Ecto neural progenitor cell (in vitro differentiated cells): ENCODE results near the gene KPTN.

Experiments used
- DNase-seq: peaks from one replicate; pipeline ENCODE4 v3.0.0-alpha.2; 2018; ENCODE audit warnings: low spot score

Gene KPTN

DNA sequence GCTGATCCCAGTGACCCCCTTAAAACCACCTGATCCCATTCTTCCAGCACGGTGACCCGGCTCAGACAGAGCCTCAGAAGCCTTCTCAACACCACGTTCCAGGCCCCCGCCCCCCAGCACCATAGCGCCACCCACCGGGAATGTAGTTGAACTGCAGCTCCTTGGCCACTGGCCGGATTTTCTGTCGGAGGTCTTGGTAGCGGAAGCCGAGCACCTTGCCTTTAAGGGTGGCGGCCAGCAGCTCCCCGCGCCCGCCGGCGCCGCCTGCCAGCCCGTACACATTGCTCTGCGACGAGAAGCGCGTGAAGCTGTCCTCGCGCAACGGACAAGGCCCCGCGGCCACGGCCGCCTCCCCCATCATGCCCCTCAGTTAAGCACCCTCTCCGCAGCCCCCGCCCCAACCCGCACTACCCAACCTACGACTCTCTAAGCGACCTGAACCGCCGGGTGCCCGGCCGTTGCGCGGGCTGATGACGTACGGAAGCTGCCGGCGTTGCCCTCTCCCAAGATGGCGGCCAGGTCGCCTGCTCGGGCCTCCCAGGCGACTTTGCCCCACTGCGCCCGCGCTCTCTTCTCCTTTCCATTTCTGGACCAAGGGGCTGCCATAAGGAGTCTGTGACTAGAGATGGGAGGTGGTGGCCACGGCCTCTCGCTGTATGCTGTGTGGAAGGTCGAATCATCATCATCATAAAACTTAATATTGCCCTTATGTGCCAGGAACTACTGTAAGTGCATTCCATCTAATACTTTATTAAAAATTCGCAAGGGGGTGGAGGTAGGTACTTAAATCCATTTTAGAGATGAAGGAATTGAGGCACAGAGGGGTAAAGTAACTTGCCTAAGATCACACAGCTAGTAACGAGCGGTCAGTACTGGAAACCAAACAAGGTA is at the start of gene KPTN:
KPTN (minus strand) TSS at position 420 of the 891 bp plus-strand sequence; CDS start at position 361, 59 bp downstream.
- DNase-seq = peak; percentile 96

DNA sequence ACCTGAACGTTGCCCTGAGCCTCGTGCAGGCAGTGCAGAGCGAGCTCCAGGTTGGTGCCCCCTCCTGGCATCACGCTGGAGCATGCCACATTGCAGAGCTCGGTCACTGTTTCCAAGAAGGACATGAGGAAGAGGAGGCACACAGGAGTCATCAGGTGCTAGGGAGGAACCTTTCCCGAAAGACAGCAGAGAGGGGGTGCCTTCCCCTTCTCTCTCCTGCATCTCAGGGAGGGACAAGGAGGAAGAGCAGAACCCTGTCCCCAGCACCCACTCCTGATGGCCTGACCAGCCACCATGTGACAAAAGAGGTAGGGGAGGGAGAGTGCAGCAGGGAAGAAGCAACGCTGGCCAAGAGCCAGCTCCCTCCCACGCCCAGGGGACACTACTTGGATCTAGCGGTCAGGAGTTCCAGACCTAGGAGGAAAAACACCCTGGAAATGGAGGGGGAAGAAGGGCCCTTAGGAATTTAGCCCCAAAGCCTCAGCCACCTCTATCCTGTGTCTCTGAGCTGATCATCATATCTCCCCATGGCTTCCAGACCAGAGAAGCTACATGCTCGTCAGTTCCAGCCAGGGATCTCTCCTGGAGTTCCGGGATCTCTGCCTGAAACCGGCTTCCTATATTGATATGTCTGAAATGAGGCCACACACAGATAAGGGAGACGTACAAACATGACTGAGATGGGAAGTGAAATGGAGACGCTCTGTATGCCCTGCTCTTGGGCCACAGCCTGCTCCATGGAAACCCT is 47.8 kb upstream of the KPTN start:
- no peak for DNase-seq

GRCh38 chr19:47529018-47529742 is 45.2 kb upstream of the KPTN start:
- DNase-seq = no peak

- DNase-seq = no peak
Measured at GRCh38 chr19:47526798-47527197, 42.8 kb upstream of the KPTN start.

DNA sequence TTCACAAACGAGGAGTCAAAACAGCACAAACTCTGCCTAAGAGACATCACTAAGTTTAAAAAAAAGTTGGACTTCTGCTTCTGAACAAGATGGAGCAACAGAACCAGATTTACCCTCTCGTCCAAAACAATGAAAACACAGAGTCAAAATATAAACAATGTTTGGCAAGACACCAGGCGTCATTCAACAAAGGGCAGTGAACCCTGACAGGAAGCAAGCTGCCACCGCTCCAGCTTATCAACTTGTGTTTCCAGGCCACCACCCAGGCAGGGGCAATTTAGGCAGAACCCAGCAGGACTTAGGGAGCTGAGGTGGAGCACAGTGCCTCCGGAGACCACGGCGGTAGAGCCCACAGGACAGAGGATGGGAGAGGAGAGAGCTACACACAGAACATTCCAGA is 39.5 kb upstream of the KPTN start:
- no peak for DNase-seq

GRCh38 chr19:47521473-47522180 is 37.6 kb upstream of the KPTN start:
- DNase-seq = no peak

- DNase-seq = no peak
Measured at GRCh38 chr19:47520839-47521238, 36.8 kb upstream of the KPTN start.

DNA sequence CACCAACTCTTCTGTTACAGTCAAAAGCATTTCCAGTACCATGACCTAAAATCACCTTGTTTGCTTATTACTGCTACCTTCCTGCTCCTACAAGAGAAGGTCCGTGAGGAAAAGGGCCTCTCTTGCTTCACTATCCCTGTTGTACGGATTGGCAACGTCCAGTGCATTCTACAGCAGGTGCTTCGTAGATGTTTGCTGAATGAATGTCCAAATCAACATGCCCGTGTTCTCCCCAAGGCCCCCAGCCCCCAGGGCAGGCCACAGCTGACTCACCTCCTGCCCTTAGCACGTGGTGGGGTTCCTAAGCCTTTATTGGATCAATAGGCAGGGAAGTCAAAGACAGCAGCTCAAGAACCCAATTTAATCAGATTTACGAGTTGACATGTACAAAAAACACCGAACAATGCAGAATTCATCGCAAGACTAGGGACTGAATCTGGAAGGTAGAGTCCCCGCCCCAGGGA is 36.4 kb upstream of the KPTN start:
- DNase-seq = no peak

DNA sequence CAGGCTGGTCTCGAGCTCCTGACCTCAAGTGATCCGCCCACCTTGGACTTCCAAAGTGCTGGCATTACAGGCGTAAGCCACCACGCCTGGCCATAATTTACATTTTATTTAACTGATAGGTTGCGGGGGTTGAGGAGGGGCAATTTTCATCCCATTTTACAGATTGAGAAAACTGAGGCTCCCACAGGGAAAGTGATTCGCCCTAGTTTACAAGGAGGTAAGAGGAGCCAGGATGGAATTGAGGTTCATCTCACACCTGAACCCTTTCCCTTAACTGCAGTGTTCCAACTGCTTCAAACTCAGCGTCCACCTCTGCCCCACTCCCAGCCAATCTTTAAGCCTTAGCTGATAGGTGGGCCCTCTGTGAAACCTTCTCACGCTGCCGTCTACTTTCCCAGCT is 34.8 kb upstream of the KPTN start:
- no peak for DNase-seq

GRCh38 chr19:47518139-47518538 is 34.1 kb upstream of the KPTN start:
- DNase-seq = no peak

DNA sequence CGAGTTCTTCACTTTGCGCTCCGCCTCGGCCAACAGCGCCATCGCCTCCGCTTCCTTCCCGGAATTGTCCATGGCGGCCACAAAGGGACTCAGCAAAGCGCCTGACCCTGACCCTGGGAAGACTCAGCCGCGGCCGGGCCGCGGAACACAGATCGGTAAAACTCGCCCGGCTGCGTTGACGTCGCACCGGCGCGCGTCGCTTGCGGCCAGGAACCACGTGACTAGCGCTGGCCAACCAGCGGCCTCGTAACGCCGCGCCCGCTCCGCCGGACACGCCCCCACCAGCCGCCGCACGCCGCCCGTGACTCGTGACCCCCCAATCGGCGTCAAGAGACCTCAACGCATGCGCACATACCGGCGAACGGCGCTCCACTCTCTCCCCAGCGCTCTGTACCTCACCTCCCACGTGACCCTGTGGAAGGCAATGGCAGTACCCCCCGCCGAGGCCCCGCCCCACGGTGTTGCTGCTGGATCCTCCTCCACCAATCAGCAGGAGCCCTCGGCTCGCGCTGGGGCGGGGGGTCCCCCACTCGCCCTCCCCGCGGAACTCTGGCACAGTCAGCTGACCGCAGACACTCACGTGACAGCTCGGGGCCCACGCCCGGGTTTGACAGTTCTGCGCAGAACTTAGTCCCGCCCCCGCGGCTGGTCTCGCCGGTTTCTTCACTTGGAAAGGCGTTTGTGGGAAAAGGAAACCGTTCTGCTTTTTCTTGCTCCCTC is 31.0 kb upstream of the KPTN start, which contains the start of gene NAPA:
NAPA (minus strand) TSS at position 195 of the 720 bp plus-strand sequence; CDS start at position 72, 123 bp downstream.
- peak; percentile 100 for DNase-seq

GRCh38 chr19:47514151-47514868 is 30.3 kb upstream of the KPTN start:
- DNase-seq = peak; percentile 60

- DNase-seq = no peak
Measured at GRCh38 chr19:47512948-47513319, 28.9 kb upstream of the KPTN start.

GRCh38 chr19:47512183-47512947 is 28.3 kb upstream of the KPTN start:
- DNase-seq = no peak

- no peak for DNase-seq
Measured at GRCh38 chr19:47511681-47512080, 27.7 kb upstream of the KPTN start.

DNA sequence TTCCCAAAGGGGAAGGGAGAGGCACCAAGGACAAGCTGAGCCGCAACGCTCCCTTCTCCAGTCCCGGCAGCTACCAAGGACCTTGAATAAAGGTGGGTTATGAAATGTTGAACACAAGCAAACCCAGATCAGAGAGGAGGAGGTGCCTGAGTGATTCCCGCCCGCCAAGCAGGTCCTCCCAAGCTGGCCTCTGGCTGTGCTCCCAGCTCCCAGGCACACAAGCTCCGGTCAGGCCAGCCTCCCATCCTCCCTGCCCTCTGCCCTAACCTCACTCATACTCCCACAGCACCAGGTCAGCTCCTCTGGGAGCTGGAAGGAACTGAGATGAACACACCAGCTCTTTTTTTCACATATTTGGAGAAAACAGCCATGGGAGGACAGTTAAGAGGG is 27.1 kb upstream of the KPTN start:
- no peak for DNase-seq

- DNase-seq = no peak
Measured at GRCh38 chr19:47510516-47511127, 26.6 kb upstream of the KPTN start.

DNA sequence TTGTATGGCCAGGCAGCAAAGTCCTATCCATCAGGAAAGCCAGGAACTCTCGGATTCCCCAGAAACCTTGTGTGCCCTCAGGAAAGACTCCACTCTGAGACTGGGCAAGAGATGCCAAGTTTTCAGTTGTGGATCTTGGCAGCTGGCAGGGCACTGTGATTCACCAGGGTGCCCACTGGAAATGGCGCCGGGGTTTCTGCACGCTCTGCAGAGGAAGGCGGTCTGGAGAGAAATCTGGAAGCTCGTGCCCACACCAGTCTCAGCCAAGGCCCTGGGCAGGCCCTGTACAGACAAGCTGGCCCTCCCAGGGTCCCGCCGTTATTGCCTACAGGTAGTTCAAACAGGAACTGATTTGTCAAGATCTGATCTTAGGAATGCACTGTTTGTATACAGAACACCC is 26.0 kb upstream of the KPTN start:
- DNase-seq = no peak

DNA sequence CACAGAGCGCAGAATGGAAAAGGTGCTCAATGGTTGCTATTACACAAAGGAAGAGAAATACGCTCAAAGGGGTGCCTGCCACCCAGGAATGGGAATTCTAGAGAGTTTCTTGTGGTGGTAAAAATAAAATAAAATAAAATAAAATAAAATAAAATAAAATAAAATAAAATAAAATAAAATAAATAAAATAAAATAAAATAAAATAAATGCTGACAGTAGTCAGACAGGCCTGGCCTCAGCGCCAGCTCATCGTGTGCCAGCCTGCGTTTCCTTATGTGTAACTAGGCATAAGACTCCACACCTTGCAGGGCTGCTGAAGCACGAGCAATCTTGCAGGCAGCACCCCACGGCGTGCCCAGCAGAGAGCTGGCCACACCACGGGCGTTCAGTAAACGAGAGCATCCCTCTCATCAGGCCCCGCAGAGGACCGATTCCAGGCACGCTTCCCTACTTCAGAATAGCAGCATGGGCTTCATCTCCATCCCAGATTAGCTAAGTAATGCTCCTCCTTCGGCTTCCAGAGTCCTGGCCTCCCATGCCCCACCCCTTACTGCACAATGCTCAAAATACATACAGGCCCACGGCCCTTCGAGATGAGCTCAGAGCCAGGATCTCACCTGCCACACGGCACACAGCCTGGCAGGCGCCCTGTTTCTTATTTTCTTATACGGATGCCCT is 25.3 kb upstream of the KPTN start:
- DNase-seq = no peak
